ENCODE data around the gene CKB.

- TF ChIP-seq CHD2 (IDR thresholded peaks at IDR 0.05; ENCODE audit: low read depth, low read length) = no peak
- TF ChIP-seq NCOA6 (IDR thresholded peaks at IDR 0.05) = no peak
- TF ChIP-seq PCBP2 (IDR thresholded peaks at IDR 0.05; ENCODE audit: low read depth, low read length, poor library complexity, severe bottlenecking) = no peak
- no peak for TF ChIP-seq RB1 (IDR thresholded peaks at IDR 0.05; ENCODE audit: low read depth)
- no peak for TF ChIP-seq ZNF766 (CRISPR knock-in tag; conservative IDR thresholded peaks at IDR 0.05)
- no peak for TF ChIP-seq BCLAF1 (IDR thresholded peaks at IDR 0.05; ENCODE audit: borderline replicate concordance in 1 of 2, control insufficient read depth in 1 of 2, low read depth in 2 of 2, low read length in 1 of 2)
- no peak for TF ChIP-seq TGIF2 (CRISPR knock-in tag; IDR thresholded peaks at IDR 0.05)
- no peak for TF ChIP-seq MYNN (IDR thresholded peaks at IDR 0.05)
- TF ChIP-seq MYNN (CRISPR knock-in tag; IDR thresholded peaks at IDR 0.05) = no peak
These were observed 14.8 kb upstream of the CKB start for GRCh38 chr14:103537175-103537990.
